HPDE6-E6E7 (cell line): ENCODE results near the gene XXYLT1.
"Not testable (repeated sequence)": the region's sequence is repeated elsewhere in the genome, so short reads cannot be mapped to it uniquely, and the experiment has no call there.

ENCODE experiments used
- DNase-seq: peaks from one replicate; pipeline ENCODE4 v3.0.0; 2011; ENCODE audit warnings: missing footprints; ENCODE audit errors: extremely low spot score

XXYLT1 gene

GRCh38 chr3:195097331-195098255 is 173.4 kb downstream of the XXYLT1 start:
- DNase-seq, result no peak

GRCh38 chr3:195096484-195097330 is 174.3 kb downstream of the XXYLT1 start:
- no peak for DNase-seq

GRCh38 chr3:195096053-195096452 is 174.9 kb downstream of the XXYLT1 start:
- DNase-seq, result no peak

- DNase-seq, result no peak
These were observed 175.3 kb downstream of the XXYLT1 start for GRCh38 chr3:195095704-195096036.

- no peak for DNase-seq
These were observed 175.8 kb downstream of the XXYLT1 start for GRCh38 chr3:195095035-195095703.

GRCh38 chr3:195094191-195094921 is 176.6 kb downstream of the XXYLT1 start:
- DNase-seq, result no peak

GRCh38 chr3:195093731-195094130 is 177.2 kb downstream of the XXYLT1 start:
- DNase-seq, result no peak

- not testable (repeated sequence) for DNase-seq
These were observed 182.9 kb downstream of the XXYLT1 start for GRCh38 chr3:195087840-195088601.

- no peak for DNase-seq
These were observed 183.6 kb downstream of the XXYLT1 start for GRCh38 chr3:195087328-195087727.

- no peak for DNase-seq
These were observed 184.1 kb downstream of the XXYLT1 start for GRCh38 chr3:195086885-195087284.

GRCh38 chr3:195086341-195086740 is 184.6 kb downstream of the XXYLT1 start:
- DNase-seq, result no peak

GRCh38 chr3:195085356-195086130 is 185.4 kb downstream of the XXYLT1 start:
- no peak for DNase-seq

- no peak for DNase-seq
These were observed 186.2 kb downstream of the XXYLT1 start for GRCh38 chr3:195084746-195085145.

GRCh38 chr3:195083659-195084058 is 187.3 kb downstream of the XXYLT1 start:
- DNase-seq, result no peak

GRCh38 chr3:195082811-195083210 is 188.1 kb downstream of the XXYLT1 start:
- no peak for DNase-seq

GRCh38 chr3:195081242-195081963 is 189.6 kb downstream of the XXYLT1 start:
- DNase-seq, result no peak

GRCh38 chr3:195080571-195081151 is 190.3 kb downstream of the XXYLT1 start:
- DNase-seq, result no peak

GRCh38 chr3:195080125-195080524 is 190.8 kb downstream of the XXYLT1 start:
- no peak for DNase-seq

- no peak for DNase-seq
These were observed 191.3 kb downstream of the XXYLT1 start for GRCh38 chr3:195079636-195080035.
